Activated gamma-delta T cell treated with Interleukin-2 at 50 U/mL for 16 hours (primary cell): ENCODE data around the gene ZSCAN5C.
"Not testable (repeated sequence)": the region's sequence is repeated elsewhere in the genome, so short reads cannot be mapped to it uniquely, and the experiment has no call there.

Experiments used
- DNase-seq: peaks from one replicate; pipeline ENCODE4 v3.0.0-alpha.2; 2020

ZSCAN5C gene, protein sequence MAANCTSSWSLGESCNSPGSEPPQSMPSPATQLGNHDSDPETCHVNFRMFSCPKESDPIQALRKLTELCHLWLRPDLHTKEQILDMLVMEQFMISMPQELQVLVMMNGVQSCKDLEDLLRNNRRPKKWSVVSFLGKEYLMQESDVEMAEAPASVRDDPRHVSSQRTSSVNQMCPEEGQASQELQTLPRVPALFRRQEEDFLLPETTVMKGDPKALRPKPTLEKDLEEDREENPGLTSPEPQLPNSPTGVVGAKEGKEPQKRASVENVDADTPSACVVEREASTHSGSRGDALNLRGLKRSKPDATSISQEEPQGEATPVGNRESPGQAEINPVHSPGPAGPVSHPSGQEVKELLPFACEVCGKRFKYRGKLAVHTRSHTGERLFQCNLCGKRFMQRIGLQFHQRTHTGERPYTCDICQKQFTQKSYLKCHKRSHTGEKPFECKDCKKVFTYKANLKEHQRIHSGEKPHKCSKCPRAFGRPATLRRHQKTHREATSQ

GRCh38 chr19:56201973-56202372, at the start of gene ZSCAN5C:
Gene ZSCAN5C (plus strand): TSS chr19:56202273. CDS start chr19:56205914, 3,641 bp downstream.
- DNase-seq, result no peak

GRCh38 chr19:56152644-56153043, 49.4 kb upstream of the ZSCAN5C start:
- no peak for DNase-seq

DNA sequence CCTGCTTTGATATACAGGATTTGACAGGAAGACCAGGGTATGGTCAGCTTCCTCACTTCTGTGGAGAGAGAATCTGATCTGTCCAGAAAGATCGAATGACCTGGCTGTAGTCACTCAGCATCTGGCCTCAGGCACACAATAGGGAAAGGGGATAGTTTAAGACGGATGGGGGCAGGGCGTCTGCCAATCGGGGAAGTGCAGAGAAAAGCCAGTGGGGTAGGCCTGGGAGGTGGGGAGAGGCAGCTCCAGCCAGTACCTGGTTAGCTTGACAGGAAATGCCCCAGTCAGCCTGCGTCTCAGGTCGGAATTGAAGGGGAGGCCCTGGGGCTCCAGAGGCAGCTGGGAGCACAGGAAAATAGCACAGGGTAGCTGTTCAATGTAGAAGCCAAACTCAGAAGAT, 48.6 kb upstream of the ZSCAN5C start:
- no peak for DNase-seq

DNA sequence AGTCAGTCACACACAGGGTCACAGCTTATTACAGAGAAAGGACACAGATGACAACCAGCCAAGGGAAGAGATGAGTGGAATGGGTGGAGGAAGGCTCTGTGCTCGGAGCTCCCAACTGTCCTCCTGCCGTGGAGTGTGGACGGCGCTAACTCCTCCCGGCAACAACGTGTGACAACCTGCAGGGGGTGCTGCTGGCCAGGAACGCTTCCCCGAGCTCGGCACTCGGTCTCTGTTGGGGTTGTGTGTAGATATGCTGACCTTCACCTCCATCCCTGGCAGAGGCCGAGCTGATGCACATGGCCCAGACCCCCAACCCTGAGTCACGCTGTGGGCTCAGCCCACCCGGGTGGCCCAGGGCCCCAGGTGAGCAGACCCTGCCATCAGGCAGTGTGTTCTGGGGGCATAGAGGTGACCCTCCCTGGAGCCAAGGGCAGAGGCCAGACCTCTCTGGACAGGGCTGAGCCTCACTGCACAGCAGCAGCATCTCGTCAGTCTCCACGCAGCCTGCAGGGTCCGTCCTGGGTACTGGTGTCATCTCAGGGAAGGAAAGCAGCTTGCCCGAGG, 46.9 kb upstream of the ZSCAN5C start:
- no peak for DNase-seq

GRCh38 chr19:56156768-56157167, 45.3 kb upstream of the ZSCAN5C start:
- no peak for DNase-seq

GRCh38 chr19:56158170-56158757, 43.8 kb upstream of the ZSCAN5C start:
- no peak for DNase-seq

- no peak for DNase-seq
Measured at GRCh38 chr19:56159009-56159559, 43.0 kb upstream of the ZSCAN5C start.

- no peak for DNase-seq
Measured at GRCh38 chr19:56159622-56160271, 42.3 kb upstream of the ZSCAN5C start.

GRCh38 chr19:56161534-56161933, 40.5 kb upstream of the ZSCAN5C start:
- DNase-seq, result no peak

- no peak for DNase-seq
Measured at GRCh38 chr19:56162258-56162657, 39.8 kb upstream of the ZSCAN5C start.

GRCh38 chr19:56163097-56163496, 39.0 kb upstream of the ZSCAN5C start:
- no peak for DNase-seq

GRCh38 chr19:56167064-56167578, 35.0 kb upstream of the ZSCAN5C start:
- no peak for DNase-seq

DNA sequence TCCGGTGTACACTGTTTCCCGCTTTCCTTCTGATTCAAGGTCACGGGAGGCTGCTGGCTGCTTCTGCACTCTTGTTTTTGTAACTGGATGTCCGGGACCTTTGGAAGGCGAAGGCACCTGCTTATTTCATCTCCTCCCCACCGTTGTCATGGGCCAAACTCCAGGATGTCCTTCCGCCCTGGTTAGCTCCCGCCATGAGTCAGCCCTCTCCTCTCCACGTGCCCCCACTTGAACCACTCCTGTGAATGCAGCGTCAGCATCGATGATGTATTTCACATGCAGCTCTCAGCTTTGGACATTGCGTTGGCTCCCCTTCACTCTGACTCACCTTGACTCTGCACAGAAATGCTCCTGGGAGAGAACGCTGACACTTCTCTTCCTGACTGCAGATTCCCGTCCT, 31.8 kb upstream of the ZSCAN5C start:
- DNase-seq, result no peak

DNA sequence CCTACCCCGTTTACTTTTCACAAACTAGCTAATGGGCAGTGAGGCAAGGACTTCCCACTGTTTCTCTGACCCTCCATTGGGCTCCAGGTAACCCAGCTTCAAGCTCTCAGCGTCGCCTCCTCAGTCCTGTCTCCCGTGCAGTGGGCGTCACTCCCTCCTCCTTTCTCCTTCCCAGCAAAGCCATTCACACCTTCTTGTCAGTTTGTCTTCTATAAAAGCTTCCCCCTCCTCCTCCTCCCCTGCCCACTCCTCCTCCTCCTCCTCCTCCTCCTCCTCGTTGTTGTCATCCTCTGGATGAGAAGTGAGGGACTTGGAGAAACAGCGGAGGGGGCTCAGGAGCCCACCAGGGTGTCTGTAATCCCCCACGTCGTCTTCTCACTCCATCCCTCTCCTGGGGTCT, 28.0 kb upstream of the ZSCAN5C start:
- no peak for DNase-seq

DNA sequence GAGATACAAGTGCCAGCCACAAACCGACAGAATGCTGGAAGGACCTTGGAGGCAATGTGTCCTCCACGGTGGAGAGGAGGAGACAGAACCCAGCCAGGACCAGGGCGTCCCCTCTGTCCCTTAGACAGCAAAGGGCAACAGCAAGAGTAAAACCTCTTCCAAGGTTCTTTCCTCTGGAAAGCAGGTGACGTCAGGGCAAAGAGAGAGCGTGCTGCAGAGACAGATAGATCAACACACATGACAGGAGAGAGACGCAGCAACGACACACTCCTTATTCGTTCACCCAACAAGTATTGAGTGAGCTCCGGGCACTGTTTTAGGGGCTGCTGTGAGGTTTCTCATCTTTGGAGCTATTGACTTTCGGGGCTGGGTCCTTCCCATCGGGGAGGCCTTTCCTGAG, 27.5 kb upstream of the ZSCAN5C start:
- DNase-seq, result no peak

DNA sequence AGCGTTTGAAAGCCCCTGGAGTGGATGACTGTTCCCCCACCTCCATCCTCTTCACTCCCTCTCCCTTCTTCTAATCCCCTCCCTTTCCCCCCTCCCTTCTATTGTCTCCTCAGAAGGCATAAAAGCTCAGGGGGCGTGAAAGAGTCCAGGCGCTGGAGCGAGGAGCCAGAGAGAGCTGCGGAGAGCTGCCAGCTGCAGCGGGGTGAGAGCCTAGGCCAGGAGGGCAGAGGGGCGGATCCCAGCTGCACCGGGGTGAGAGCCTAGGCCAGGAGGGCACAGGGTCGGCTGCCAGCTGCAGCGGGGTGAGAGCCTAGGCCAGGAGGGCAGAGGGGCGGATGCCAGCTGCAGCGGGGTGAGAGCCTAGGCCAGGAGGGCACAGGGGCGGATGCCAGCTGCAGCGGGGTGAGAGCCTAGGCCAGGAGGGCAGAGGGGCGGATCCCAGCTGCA, 26.2 kb upstream of the ZSCAN5C start, which contains the start of gene GALP:
GALP (plus strand) TSS at position 148 of the 447 bp plus-strand sequence. CDS start 1,101 bp downstream, outside the sequence.
- DNase-seq, result not testable (repeated sequence)

DNA sequence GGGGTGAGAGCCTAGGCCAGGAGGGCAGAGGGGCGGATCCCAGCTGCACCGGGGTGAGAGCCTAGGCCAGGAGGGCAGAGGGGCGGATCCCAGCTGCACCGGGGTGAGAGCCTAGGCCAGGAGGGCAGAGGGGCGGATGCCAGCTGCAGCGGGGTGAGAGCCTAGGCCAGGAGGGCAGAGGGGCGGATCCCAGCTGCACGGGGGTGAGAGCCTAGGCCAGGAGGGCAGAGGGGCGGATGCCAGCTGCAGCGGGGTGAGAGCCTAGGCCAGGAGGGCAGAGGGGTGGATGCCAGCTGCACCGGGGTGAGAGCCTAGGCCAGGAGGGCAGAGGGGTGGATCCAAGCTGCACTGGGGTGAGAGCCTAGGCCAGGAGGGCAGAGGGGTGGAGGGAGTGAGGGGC, 25.8 kb upstream of the ZSCAN5C start:
- DNase-seq, result not testable (repeated sequence)

DNA sequence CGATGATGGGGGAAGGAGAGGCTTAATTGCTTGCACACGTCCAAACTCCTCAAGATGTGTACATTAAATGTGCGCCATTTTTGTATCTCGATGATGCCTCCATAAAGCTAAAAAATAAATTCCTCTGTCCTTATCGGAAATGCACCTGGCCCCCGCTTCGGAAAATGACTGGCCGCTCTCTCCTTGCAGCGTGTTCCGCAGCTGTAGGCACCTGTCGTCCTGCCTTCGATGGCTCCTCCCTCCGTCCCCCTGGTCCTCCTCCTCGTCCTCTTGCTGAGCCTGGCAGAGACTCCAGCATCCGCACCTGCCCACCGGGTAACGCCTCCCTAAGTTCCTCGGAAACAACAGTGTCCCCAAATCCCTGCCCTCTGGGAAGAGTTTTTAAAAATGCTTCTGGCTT, 25.2 kb upstream of the ZSCAN5C start:
- DNase-seq, result no peak

GRCh38 chr19:56177564-56178243, 24.4 kb upstream of the ZSCAN5C start:
- DNase-seq, result no peak

GRCh38 chr19:56189785-56190184, 12.3 kb upstream of the ZSCAN5C start:
- DNase-seq, result no peak

GRCh38 chr19:56191115-56191514, 11.0 kb upstream of the ZSCAN5C start:
- DNase-seq, result no peak

DNA sequence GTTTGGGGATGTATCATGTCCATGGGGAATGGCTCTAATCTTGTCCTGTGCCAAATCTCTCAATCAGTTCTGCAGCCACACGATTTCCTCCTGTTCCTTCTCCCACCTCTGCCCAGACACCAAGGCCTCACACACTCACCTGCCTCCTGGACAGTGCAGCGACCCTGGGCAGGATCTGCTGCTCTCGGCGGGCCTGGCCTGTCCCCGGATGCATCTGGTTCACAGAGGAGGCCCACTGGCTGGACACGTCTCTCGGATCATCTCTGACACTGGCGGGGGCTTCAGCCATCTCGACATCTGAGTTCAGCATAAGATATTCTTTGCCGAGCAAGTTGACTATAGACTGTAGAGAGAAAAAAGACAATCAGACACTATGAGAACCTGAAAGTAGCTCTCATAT, 10.4 kb upstream of the ZSCAN5C start:
- no peak for DNase-seq
